PC-9 (cell line): ENCODE measurements around the gene LY6G6F.
"Not testable (repeated sequence)": the region's sequence is repeated elsewhere in the genome, so short reads cannot be mapped to it uniquely, and the experiment has no call there.

Experiments used
- EZH2 ChIP-seq: fragments of 200-600 bp; sonication (generic); IDR thresholded peaks from 2 replicates; pipeline ENCODE4 v1.8.0; 2017; ENCODE audit warnings: antibody characterized with exemption, low read depth
- TF ChIP-seq, protein P1 (sequence below): fragments of 200-600 bp; sonication (generic); conservative IDR thresholded peaks from 2 replicates; pipeline ENCODE4 v1.6.1; 2017; ENCODE audit warnings: mixed run types, antibody characterized with exemption, mild to moderate bottlenecking, moderate library complexity

DNA sequence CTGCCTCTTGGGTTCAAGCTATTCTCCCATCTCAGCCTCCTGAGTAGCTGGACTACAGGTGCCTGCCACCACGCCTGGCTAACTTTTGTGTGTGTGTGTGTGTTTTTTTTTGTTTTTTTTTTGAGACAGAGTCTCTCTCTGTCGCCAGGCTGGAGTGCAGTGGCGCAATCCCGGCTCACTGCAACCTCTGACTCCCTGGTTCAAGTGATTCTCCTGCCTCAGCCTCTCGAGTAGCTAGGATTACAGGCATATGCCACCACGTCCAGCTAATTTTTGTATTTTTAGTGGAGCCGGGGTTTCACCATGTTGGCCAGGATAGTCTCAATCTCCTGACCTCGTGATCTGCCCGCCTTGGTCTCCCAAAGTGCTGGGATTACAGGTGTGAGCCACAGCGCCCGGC lies 2.5 kb downstream of the LY6G6F start:
- TF ChIP-seq, protein P1, sequence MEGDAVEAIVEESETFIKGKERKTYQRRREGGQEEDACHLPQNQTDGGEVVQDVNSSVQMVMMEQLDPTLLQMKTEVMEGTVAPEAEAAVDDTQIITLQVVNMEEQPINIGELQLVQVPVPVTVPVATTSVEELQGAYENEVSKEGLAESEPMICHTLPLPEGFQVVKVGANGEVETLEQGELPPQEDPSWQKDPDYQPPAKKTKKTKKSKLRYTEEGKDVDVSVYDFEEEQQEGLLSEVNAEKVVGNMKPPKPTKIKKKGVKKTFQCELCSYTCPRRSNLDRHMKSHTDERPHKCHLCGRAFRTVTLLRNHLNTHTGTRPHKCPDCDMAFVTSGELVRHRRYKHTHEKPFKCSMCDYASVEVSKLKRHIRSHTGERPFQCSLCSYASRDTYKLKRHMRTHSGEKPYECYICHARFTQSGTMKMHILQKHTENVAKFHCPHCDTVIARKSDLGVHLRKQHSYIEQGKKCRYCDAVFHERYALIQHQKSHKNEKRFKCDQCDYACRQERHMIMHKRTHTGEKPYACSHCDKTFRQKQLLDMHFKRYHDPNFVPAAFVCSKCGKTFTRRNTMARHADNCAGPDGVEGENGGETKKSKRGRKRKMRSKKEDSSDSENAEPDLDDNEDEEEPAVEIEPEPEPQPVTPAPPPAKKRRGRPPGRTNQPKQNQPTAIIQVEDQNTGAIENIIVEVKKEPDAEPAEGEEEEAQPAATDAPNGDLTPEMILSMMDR: not testable (repeated sequence)
- TF ChIP-seq EZH2: not testable (repeated sequence)
